ENCODE results near the gene SMARCD2. TPM values are rescaled to one million over a fixed set of nuclear protein-coding genes. Genes with fewer than 3 reads are reported as not detected.
A peak's percentile ranks its signal among the peaks of the same experiment; 100 is the strongest.

SMARCD2 gene
- total RNA-seq, 3 donors from 2014 or later = 142 to 210 (median 192) TPM

DNA sequence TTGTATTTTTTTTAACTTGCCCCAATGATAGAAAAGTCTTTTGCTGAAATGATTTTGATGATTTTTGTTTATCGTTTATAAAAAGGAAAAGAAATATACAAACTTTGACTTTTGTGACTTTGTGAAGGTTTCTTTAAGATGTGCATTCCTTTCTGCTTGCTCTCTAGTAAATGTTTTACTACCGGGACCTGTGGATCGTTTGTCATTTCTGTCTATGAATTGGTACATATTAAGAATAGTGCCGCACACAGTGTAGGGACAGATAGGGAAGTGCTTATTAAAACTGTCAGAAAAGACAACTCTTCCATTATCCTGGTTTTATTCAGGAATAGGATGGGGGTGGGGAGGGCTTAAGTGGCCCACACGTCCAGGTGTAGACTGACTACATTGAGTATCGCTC lies 23.4 kb downstream of the SMARCD2 start:
- Histone ChIP-seq H3K4me3 (no peak overlapping the region), H3K27ac (peak overlapping the region in 1 of 2 donors; percentile 49), H3K9me3 (no peaks in the 10 kb centered on the region), H3K36me3 (peaks cover 31% of the 10 kb centered on the region), H3K27me3 (no peaks in the 10 kb centered on the region), H3K4me1 (no peaks in the 10 kb centered on the region)
- DNase-seq (ENCODE audit: low spot score in 2 of 2) = no peak
- intact Hi-C loops (cut with DNase I; ENCODE audit: low total_unique reads) = no loop called here
- TF ChIP-seq POLR2A (IDR thresholded peaks at IDR 0.05) = no peak
- TF ChIP-seq POLR2AphosphoS5 (IDR thresholded peaks at IDR 0.05) = no peak
- TF ChIP-seq, protein P1, sequence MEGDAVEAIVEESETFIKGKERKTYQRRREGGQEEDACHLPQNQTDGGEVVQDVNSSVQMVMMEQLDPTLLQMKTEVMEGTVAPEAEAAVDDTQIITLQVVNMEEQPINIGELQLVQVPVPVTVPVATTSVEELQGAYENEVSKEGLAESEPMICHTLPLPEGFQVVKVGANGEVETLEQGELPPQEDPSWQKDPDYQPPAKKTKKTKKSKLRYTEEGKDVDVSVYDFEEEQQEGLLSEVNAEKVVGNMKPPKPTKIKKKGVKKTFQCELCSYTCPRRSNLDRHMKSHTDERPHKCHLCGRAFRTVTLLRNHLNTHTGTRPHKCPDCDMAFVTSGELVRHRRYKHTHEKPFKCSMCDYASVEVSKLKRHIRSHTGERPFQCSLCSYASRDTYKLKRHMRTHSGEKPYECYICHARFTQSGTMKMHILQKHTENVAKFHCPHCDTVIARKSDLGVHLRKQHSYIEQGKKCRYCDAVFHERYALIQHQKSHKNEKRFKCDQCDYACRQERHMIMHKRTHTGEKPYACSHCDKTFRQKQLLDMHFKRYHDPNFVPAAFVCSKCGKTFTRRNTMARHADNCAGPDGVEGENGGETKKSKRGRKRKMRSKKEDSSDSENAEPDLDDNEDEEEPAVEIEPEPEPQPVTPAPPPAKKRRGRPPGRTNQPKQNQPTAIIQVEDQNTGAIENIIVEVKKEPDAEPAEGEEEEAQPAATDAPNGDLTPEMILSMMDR (IDR thresholded peaks at IDR 0.05) = no peak

DNA sequence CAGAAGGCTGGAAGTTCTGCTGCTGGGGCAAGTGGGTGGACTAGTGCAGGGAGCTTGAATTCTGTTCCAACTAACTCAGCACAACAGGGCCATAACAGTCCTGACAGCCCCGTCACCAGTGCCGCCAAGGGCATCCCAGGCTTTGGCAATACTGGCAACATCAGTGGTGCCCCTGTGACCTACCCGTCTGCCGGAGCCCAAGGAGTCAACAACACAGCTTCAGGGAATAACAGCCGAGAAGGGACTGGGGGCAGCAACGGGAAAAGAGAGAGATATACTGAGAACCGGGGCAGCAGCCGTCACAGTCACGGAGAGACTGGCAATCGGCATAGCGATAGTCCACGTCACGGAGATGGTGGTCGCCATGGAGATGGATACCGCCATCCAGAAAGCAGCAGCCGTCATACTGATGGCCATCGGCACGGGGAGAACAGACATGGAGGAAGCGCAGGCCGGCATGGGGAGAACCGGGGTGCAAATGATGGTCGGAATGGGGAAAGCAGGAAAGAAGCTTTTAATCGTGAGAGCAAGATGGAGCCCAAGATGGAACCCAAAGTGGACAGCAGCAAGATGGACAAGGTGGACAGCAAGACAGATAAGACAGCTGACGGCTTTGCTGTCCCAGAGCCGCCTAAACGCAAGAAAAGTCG lies 24.6 kb downstream of the SMARCD2 start:
- intact Hi-C loops (cut with DNase I; ENCODE audit: low total_unique reads) = no loop called here
- Histone ChIP-seq H3K36me3 (peaks cover 36% of the 10 kb centered on the region), H3K27ac (no peak overlapping the region), H3K9me3 (no peaks in the 10 kb centered on the region), H3K4me3 (no peak overlapping the region), H3K27me3 (no peaks in the 10 kb centered on the region), H3K4me1 (no peaks in the 10 kb centered on the region)
- DNase-seq (ENCODE audit: low spot score in 2 of 2) = no peak
- TF ChIP-seq POLR2A (IDR thresholded peaks at IDR 0.05) (no peak), POLR2AphosphoS5 (IDR thresholded peaks at IDR 0.05) (no peak)
- TF ChIP-seq, protein P1 (IDR thresholded peaks at IDR 0.05) = no peak

DNA sequence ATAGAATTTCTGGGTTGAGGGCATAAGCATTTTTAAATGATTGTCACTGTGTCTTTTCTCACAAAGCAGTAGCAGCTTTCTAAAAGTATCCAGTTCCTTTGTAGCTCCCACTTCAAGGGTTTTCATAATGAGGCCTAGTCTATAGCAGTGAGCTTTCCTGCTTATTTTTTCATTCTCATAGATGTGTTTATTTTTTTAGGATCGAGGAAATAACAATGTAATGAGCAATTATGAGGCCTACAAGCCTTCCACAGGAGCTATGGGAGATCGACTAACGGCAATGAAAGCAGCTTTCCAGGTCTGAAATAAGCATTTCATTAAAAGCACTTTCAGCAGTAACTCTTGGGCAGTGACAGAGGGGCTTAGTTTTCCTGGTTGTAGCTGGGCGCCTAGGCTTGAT lies 25.8 kb downstream of the SMARCD2 start:
- Histone ChIP-seq H3K27ac (no peak overlapping the region), H3K4me3 (no peak overlapping the region), H3K9me3 (no peaks in the 10 kb centered on the region), H3K27me3 (no peaks in the 10 kb centered on the region), H3K36me3 (peaks cover 43% of the 10 kb centered on the region), H3K4me1 (no peaks in the 10 kb centered on the region)
- intact Hi-C loops (cut with DNase I; ENCODE audit: low total_unique reads) = no loop called here
- DNase-seq (ENCODE audit: low spot score in 2 of 2) = no peak
- TF ChIP-seq POLR2AphosphoS5 (IDR thresholded peaks at IDR 0.05) (no peak), POLR2A (IDR thresholded peaks at IDR 0.05) (no peak)
- TF ChIP-seq, protein P1 (IDR thresholded peaks at IDR 0.05) = no peak

DNA sequence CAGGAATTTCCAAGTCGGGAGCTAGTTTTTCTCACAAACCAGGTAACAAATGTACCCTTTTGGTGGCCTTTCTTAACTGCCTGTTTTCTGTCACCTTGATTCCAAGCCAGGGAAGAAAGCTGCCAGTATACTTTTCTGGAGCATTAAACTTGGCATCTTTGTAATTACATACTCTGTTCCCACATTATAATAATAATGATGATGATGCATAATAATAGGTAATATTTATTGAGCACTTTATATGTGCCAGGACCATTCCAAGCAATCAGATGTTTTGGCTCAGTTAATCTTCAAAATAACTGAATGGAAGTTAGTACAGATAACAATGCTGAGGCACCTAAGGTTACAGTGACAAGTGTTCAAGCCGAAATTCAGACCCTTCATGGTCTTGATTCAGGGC lies 26.4 kb downstream of the SMARCD2 start:
- H3K36me3 ChIP-seq = peaks cover 40% of the 10 kb centered on the region
- H3K27ac ChIP-seq = no peak overlapping the region
- DNase-seq (ENCODE audit: low spot score in 2 of 2) = no peak
- intact Hi-C loops (cut with DNase I; ENCODE audit: low total_unique reads) = no loop called here
- no peaks in the 10 kb centered on the region for H3K27me3 ChIP-seq
- H3K9me3 ChIP-seq = no peaks in the 10 kb centered on the region
- H3K4me3 ChIP-seq = no peak overlapping the region
- TF ChIP-seq, protein P1 (IDR thresholded peaks at IDR 0.05) = no peak
- no peak for TF ChIP-seq POLR2AphosphoS5 (IDR thresholded peaks at IDR 0.05)
- TF ChIP-seq POLR2A (IDR thresholded peaks at IDR 0.05) = no peak
- no peaks in the 10 kb centered on the region for H3K4me1 ChIP-seq

DNA sequence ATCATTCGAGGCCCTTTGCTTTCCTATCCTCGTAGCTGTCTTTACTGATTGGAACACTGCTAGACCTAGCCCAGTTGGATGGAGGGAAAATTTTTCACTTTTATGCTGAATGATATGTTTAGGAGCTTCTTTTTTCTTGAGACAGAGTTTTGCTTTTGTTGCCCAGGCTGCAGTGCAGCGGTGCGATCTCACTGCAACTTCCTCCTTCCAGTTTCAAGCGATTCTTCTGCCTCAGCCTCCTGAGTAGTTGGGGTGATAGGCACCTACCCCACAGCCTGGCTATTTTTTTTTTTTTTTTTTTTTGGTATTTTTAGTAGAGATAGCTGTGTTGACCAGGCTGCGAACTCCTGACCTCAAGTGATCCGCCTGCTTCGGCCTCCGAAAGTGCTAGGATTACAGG lies 32.5 kb downstream of the SMARCD2 start:
- H3K36me3 ChIP-seq = peaks cover 26% of the 10 kb centered on the region
- intact Hi-C loops (cut with DNase I; ENCODE audit: low total_unique reads) = no loop called here
- no peaks in the 10 kb centered on the region for H3K27me3 ChIP-seq
- no peak overlapping the region for H3K27ac ChIP-seq
- H3K4me3 ChIP-seq = no peak overlapping the region
- no peaks in the 10 kb centered on the region for H3K4me1 ChIP-seq
- H3K9me3 ChIP-seq = no peaks in the 10 kb centered on the region
- TF ChIP-seq POLR2A (IDR thresholded peaks at IDR 0.05) (no peak), POLR2AphosphoS5 (IDR thresholded peaks at IDR 0.05) (no peak)
- TF ChIP-seq, protein P1 (IDR thresholded peaks at IDR 0.05) = no peak
- no peak for DNase-seq (ENCODE audit: low spot score in 2 of 2)
